ENCODE results near the gene MAPKBP1.

The MAPKBP1 gene

GRCh38 chr15:41834096-41834495, 59.8 kb downstream of the MAPKBP1 start:
- CTCF ChIA-PET = no interaction called here
- TF ChIP-seq CTCF (conservative IDR thresholded peaks at IDR 0.05; ENCODE audit: low read depth) = no peak
- POLR2A ChIA-PET (ENCODE audit: low non-redundant PET) = no interaction called here
- DNase-seq (ENCODE audit: low spot score) = no peak
- H3K27ac ChIP-seq = peak overlapping the region; percentile 93

GRCh38 chr15:41836073-41836472, 61.8 kb downstream of the MAPKBP1 start:
- ChIA-PET CTCF (no interaction called here), POLR2A (ENCODE audit: low non-redundant PET) (no interaction called here)
- no peak for DNase-seq (ENCODE audit: low spot score)
- peak overlapping the region; percentile 93 for H3K27ac ChIP-seq
- TF ChIP-seq CTCF (conservative IDR thresholded peaks at IDR 0.05; ENCODE audit: low read depth) = no peak

- peak overlapping the region; percentile 93 for H3K27ac ChIP-seq
- DNase-seq (ENCODE audit: low spot score) = no peak
- TF ChIP-seq CTCF (conservative IDR thresholded peaks at IDR 0.05; ENCODE audit: low read depth) = no peak
- CTCF ChIA-PET = no interaction called here
- POLR2A ChIA-PET (ENCODE audit: low non-redundant PET) = interaction anchor here (0.5 to 2.2 kb wide), 2 partner anchors 15 to 17 kb away, joined by 4 to 5 read pairs; no protein-coding TSS in a partner anchor
Measured at GRCh38 chr15:41836713-41837454, 62.6 kb downstream of the MAPKBP1 start.

- POLR2A ChIA-PET (ENCODE audit: low non-redundant PET) = interaction anchor here (1.3 to 2.2 kb wide), 2 partner anchors 13 to 134 kb away, joined by 3 to 5 read pairs; partner anchors contain the start of gene EHD4
- DNase-seq (ENCODE audit: low spot score) = peak; percentile 61
- H3K27ac ChIP-seq = peak within 1 kb of the TSS; percentile 93
- no peak for TF ChIP-seq CTCF (conservative IDR thresholded peaks at IDR 0.05; ENCODE audit: low read depth)
- CTCF ChIA-PET = interaction anchor here (0.5 kb wide), 1 partner anchor 152 kb away, joined by 4 read pairs; no protein-coding TSS in a partner anchor
Measured at GRCh38 chr15:41838400-41838897, 64.2 kb downstream of the MAPKBP1 start, which contains the start of gene PLA2G4B. PLA2G4B (plus strand) TSS chr15:41838847; CDS start chr15:41838914, 67 bp downstream.

GRCh38 chr15:41839781-41840491, 65.7 kb downstream of the MAPKBP1 start:
- H3K27ac ChIP-seq = peak overlapping the region; percentile 93
- ChIA-PET CTCF (no interaction called here), POLR2A (ENCODE audit: low non-redundant PET) (interaction anchor here (1.3 kb wide), 1 partner anchor 133 kb away, joined by 3 read pairs; the partner anchor contains the start of gene EHD4)
- no peak for DNase-seq (ENCODE audit: low spot score)
- no peak for TF ChIP-seq CTCF (conservative IDR thresholded peaks at IDR 0.05; ENCODE audit: low read depth)

- H3K27ac ChIP-seq = peak overlapping the region; percentile 93
- ChIA-PET CTCF (no interaction called here), POLR2A (ENCODE audit: low non-redundant PET) (no interaction called here)
- TF ChIP-seq CTCF (conservative IDR thresholded peaks at IDR 0.05; ENCODE audit: low read depth) = no peak
- DNase-seq (ENCODE audit: low spot score) = no peak
Measured at GRCh38 chr15:41840673-41841072, 66.4 kb downstream of the MAPKBP1 start.
